GM23338 (cell line): Measurements from ENCODE around the gene KIF6. TPM values are rescaled to one million over a fixed set of nuclear protein-coding genes. Genes with fewer than 3 reads are reported as not detected.

Source experiments
- ATAC-seq: fragments of 200-7000 bp; cut with Tn5 transposase; 3 replicates; pipeline ENCODE4 v1.9.1; 2020
- DNase-seq: peaks from one replicate; pipeline ENCODE4 v3.0.0-alpha.2; 2015; ENCODE audit warnings: low spot score
- H2AFZ ChIP-seq: fragments of 200-600 bp; sonication (generic); 2 replicates; pipeline ENCODE4 v1.8.0; 2016; ENCODE audit warnings: antibody characterized with exemption, mild to moderate bottlenecking, moderate library complexity
- H3F3A ChIP-seq: fragments of 200-600 bp; sonication (generic); replicated peaks from 2 replicates; pipeline ENCODE4 v1.8.0; 2017; ENCODE audit warnings: antibody characterized with exemption, mixed run types, low read depth
- H3K27ac ChIP-seq: fragments of 200-600 bp; sonication (generic); 2 replicates; pipeline ENCODE4 v1.6.1; 2016; ENCODE audit warnings: low read depth
- H3K27me3 ChIP-seq: fragments of 200-600 bp; sonication (generic); 2 replicates; pipeline ENCODE4 v1.8.0; 2016; ENCODE audit warnings: mild to moderate bottlenecking, mixed run types, moderate library complexity; ENCODE audit not compliant: insufficient read depth
- H3K36me3 ChIP-seq: fragments of 200-600 bp; sonication (generic); 2 replicates; pipeline ENCODE4 v1.8.0; 2016; ENCODE audit warnings: mild to moderate bottlenecking; ENCODE audit not compliant: insufficient read depth
- H3K4me1 ChIP-seq: fragments of 200-600 bp; sonication (generic); 2 replicates; pipeline ENCODE4 v1.8.0; 2016; ENCODE audit warnings: mild to moderate bottlenecking, moderate library complexity; ENCODE audit not compliant: insufficient read depth
- H3K4me2 ChIP-seq: fragments of 200-600 bp; sonication (generic); 2 replicates; pipeline ENCODE4 v1.7.1; 2017; ENCODE audit warnings: mixed run types
- H3K4me3 ChIP-seq: fragments of 200-600 bp; sonication (generic); 2 replicates; pipeline ENCODE4 v1.6.1; 2016; ENCODE audit warnings: mixed run types
- H3K79me2 ChIP-seq: fragments of 200-600 bp; sonication (generic); replicated peaks from 2 replicates; pipeline ENCODE4 v1.8.0; 2017; ENCODE audit warnings: mild to moderate bottlenecking; ENCODE audit not compliant: insufficient read depth
- H3K9me2 ChIP-seq: fragments of 200-600 bp; sonication (generic); 2 replicates; pipeline ENCODE4 v1.8.0; 2017; ENCODE audit not compliant: insufficient read depth
- H4K20me1 ChIP-seq: fragments of 200-600 bp; sonication (generic); replicated peaks from 2 replicates; pipeline ENCODE4 v1.8.0; 2017; ENCODE audit warnings: mild to moderate bottlenecking; ENCODE audit not compliant: insufficient read depth
- H3K27ac Mint-ChIP-seq: 2 replicates; pipeline ENCODE4 v1.8.0; 2020; ENCODE audit warnings: inconsistent platforms, mild to moderate bottlenecking, moderate library complexity, mixed read lengths
- H3K27me3 Mint-ChIP-seq: 3 replicates; pipeline ENCODE4 v1.8.0; 2022; ENCODE audit warnings: low read depth, mild to moderate bottlenecking, moderate library complexity, mixed read lengths, inconsistent platforms; ENCODE audit not compliant: insufficient read depth, poor library complexity
- H3K36me3 Mint-ChIP-seq: 3 replicates; pipeline ENCODE4 v1.8.0; 2021; ENCODE audit warnings: low read depth, mild to moderate bottlenecking, inconsistent platforms, moderate library complexity, mixed read lengths
- H3K4me1 Mint-ChIP-seq: 3 replicates; pipeline ENCODE4 v1.8.0; 2020; ENCODE audit warnings: mild to moderate bottlenecking, inconsistent platforms, mixed read lengths
- H3K4me3 Mint-ChIP-seq: 3 replicates; pipeline ENCODE4 v1.8.0; 2021; ENCODE audit warnings: moderate library complexity, mild to moderate bottlenecking, inconsistent platforms, mixed read lengths
- H3K9me3 Mint-ChIP-seq: 3 replicates; pipeline ENCODE4 v1.8.0; 2020; ENCODE audit warnings: moderate library complexity, mild to moderate bottlenecking, inconsistent platforms, mixed read lengths
- EZH2 ChIP-seq: fragments of 200-600 bp; sonication (generic); IDR thresholded peaks from one replicate; pipeline ENCODE4 v1.8.0; 2017; ENCODE audit warnings: antibody characterized with exemption, mild to moderate bottlenecking, low read depth; ENCODE audit not compliant: unreplicated experiment
- EZH2phosphoT487 ChIP-seq: fragments of 200-600 bp; sonication (generic); IDR thresholded peaks from one replicate; pipeline ENCODE4 v1.8.1; 2018; ENCODE audit warnings: antibody characterized with exemption; ENCODE audit not compliant: unreplicated experiment
- JUNB ChIP-seq: IDR thresholded peaks from one replicate; pipeline ENCODE4 v1.6.1; 2016; ENCODE audit warnings: antibody characterized with exemption; ENCODE audit not compliant: unreplicated experiment
- POLR2AphosphoS5 ChIP-seq: IDR thresholded peaks from 2 replicates; pipeline ENCODE4 v1.6.1; 2016; ENCODE audit warnings: antibody characterized with exemption, low read depth
- STAT1 ChIP-seq: IDR thresholded peaks from one replicate; pipeline ENCODE4 v1.6.1; 2016; ENCODE audit warnings: antibody characterized with exemption; ENCODE audit not compliant: unreplicated experiment
- ZNF114 ChIP-seq: fragments of 250-450 bp; sonication (Bioruptor Pico); IDR thresholded peaks from 2 replicates; pipeline ENCODE4 v1.5.0; 2020; ENCODE audit warnings: mild to moderate bottlenecking, moderate library complexity
- ZNF331 ChIP-seq: fragments of 250-450 bp; sonication (Bioruptor Pico); IDR thresholded peaks from 2 replicates; pipeline ENCODE4 v1.5.0; 2020; ENCODE audit warnings: low read depth, mild to moderate bottlenecking, moderate library complexity
- polyA plus RNA-seq: library from polyadenylated mRNA; unstranded; fragments of >200 nt; fragmentation: Nextera tagmentation; extraction: Ambion mirVana; gene quantifications from 2 replicates; pipeline ENCODE4 v1.2.1, GENCODE V29; 2016
- total RNA-seq: library from RNA; depleted of rRNA; stranded (reverse); fragments of >200 nt; shearing (Covaris generic); gene quantifications from 2 replicates; pipeline ENCODE4 v1.2.3, GENCODE V29; 2014
- TF ChIP-seq, protein P1 (sequence below): IDR thresholded peaks from 2 replicates; pipeline ENCODE4 v1.6.1; 2016; ENCODE audit warnings: antibody characterized with exemption
- TF ChIP-seq, protein P2 (sequence below), 2 experiments: fragments of 200-600 bp in 1 of 2; sonication (generic) in 1 of 2; conservative IDR thresholded peaks; 2 replicates each; pipeline versions ENCODE4 v1.5.1 to v1.6.1; 2016 to 2017; ENCODE audit warnings: antibody characterized with exemption in 2 of 2, low read depth in 2 of 2, mild to moderate bottlenecking in 2 of 2, moderate library complexity in 1 of 2

The KIF6 gene
- total and polyA plus RNA-seq, 2 experiments from 2014 or later: 0.87 to 1.7 TPM

DNA sequence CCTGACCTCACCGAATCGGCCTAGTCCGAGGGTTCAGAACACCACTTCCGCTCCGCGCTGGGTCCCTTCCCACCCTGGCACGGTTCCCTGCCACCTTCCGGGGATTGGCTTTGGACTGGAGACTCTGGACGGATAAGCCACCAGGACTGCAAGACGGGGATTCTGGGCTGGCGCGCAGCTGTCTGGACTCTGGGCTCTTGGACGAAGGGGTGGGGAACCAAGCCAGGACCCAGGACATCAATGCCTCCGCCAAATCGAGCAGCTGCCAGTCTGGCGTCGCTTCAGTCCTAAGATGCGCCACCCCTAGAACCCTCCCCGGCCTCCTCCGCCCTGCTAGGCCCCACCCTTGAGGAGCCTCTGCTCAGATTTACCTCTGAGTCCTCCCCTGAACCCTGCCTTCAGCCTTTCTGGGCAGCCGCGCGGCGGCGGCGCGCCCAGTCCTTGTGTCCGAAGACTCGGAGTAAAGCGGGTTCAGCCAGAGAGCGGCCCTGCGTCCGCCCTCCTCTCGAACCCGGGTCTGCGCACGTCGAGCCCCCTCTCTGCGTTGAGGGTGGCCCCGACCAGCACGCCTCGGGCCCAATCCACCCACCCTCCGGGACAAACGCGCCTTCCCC lies 412.2 kb downstream of the KIF6 start:
- H4K20me1 ChIP-seq: no peaks in the 10 kb centered on the region
- H3K27me3 ChIP-seq: peaks cover 52% of the 10 kb centered on the region
- H3K9me2 ChIP-seq: peaks cover 5% of the 10 kb centered on the region; the same call in 1 of the 2 replicates
- Mint-ChIP-seq H3K27me3 (peaks cover 58% of the 10 kb centered on the region), H3K9me3 (no peaks in the 10 kb centered on the region), H3K36me3 (no peaks in the 10 kb centered on the region), H3K4me1 (peaks cover 4% of the 10 kb centered on the region; the same call in 2 of the 3 replicates), H3K27ac (no peak overlapping the region), H3K4me3 (peak overlapping the region; percentile 73)
- ATAC-seq: peak; percentile 24
- no peaks in the 10 kb centered on the region for H3K79me2 ChIP-seq
- H2AFZ ChIP-seq: peak overlapping the region; percentile 98
- H3F3A ChIP-seq: no peaks in the 10 kb centered on the region
- H3K36me3 ChIP-seq: no peaks in the 10 kb centered on the region
- peaks cover 6% of the 10 kb centered on the region; the same call in 1 of the 2 replicates for H3K4me1 ChIP-seq
- TF ChIP-seq STAT1 (no peak), ZNF331 (no peak), EZH2 (peak; percentile 67), POLR2AphosphoS5 (no peak), ZNF114 (CRISPR knock-in tag) (no peak), JUNB (no peak)
- TF ChIP-seq, protein P1, sequence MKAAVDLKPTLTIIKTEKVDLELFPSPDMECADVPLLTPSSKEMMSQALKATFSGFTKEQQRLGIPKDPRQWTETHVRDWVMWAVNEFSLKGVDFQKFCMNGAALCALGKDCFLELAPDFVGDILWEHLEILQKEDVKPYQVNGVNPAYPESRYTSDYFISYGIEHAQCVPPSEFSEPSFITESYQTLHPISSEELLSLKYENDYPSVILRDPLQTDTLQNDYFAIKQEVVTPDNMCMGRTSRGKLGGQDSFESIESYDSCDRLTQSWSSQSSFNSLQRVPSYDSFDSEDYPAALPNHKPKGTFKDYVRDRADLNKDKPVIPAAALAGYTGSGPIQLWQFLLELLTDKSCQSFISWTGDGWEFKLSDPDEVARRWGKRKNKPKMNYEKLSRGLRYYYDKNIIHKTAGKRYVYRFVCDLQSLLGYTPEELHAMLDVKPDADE: no peak
- H3K27ac ChIP-seq: no peak overlapping the region
- no peak for DNase-seq
- H3K4me2 ChIP-seq: peak overlapping the region; percentile 93
- H3K4me3 ChIP-seq: peak overlapping the region; percentile 77

DNA sequence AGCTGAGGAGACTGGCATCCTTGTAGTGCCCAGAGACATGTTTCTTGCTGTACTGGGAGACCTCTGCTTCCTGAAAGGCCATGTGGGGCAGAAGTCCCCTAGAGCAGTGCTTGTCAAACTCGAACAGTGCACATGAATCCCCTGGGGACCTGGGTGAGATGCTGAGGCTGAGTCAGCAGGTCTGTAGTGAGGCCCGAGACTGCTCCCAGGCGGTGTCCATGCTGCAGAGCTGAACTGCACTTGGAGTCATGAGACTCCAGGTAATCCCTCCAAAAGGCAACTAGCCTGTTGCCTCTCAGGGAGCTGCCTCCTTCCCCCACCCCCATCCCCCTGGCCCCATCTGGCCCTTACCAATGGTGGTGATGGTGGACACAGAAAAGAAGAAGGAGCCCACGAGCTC lies 414.7 kb downstream of the KIF6 start:
- H2AFZ ChIP-seq: no peak overlapping the region
- H3K4me3 Mint-ChIP-seq: no peak overlapping the region
- DNase-seq: no peak

More for the DNA sequence above, 414.7 kb downstream of the KIF6 start:
- no peaks in the 10 kb centered on the region for H3K36me3 Mint-ChIP-seq
- peaks cover 51% of the 10 kb centered on the region for H3K27me3 Mint-ChIP-seq
- H3K27ac Mint-ChIP-seq: no peak overlapping the region
- Histone ChIP-seq H3K27ac (no peak overlapping the region), H3K36me3 (no peaks in the 10 kb centered on the region), H3K79me2 (no peaks in the 10 kb centered on the region), H4K20me1 (no peaks in the 10 kb centered on the region), H3K4me1 (peaks cover 6% of the 10 kb centered on the region; the same call in 1 of the 2 replicates), H3K4me2 (no peak overlapping the region), H3F3A (no peaks in the 10 kb centered on the region), H3K9me2 (no peaks in the 10 kb centered on the region), H3K4me3 (no peak overlapping the region), H3K27me3 (peaks cover 46% of the 10 kb centered on the region)
- peaks cover 4% of the 10 kb centered on the region; the same call in 2 of the 3 replicates for H3K4me1 Mint-ChIP-seq
- H3K9me3 Mint-ChIP-seq: no peaks in the 10 kb centered on the region
- no peak for ATAC-seq
- TF ChIP-seq POLR2AphosphoS5: no peak
- TF ChIP-seq, protein P1: no peak
- no peak for TF ChIP-seq EZH2
- TF ChIP-seq, protein P2, sequence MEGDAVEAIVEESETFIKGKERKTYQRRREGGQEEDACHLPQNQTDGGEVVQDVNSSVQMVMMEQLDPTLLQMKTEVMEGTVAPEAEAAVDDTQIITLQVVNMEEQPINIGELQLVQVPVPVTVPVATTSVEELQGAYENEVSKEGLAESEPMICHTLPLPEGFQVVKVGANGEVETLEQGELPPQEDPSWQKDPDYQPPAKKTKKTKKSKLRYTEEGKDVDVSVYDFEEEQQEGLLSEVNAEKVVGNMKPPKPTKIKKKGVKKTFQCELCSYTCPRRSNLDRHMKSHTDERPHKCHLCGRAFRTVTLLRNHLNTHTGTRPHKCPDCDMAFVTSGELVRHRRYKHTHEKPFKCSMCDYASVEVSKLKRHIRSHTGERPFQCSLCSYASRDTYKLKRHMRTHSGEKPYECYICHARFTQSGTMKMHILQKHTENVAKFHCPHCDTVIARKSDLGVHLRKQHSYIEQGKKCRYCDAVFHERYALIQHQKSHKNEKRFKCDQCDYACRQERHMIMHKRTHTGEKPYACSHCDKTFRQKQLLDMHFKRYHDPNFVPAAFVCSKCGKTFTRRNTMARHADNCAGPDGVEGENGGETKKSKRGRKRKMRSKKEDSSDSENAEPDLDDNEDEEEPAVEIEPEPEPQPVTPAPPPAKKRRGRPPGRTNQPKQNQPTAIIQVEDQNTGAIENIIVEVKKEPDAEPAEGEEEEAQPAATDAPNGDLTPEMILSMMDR (conservative IDR thresholded peaks at IDR 0.05; ENCODE audit: low read depth in 2 of 2): no peak
- TF ChIP-seq EZH2phosphoT487: no peak
- TF ChIP-seq ZNF331: no peak
